ENCODE results near the gene OPA1.

OPA1 gene

GRCh38 chr3:193737191-193737751, 144.3 kb downstream of the OPA1 start:
- no peak for DNase-seq (ENCODE audit: low read depth)

GRCh38 chr3:193742628-193743027, 149.6 kb downstream of the OPA1 start:
- DNase-seq (ENCODE audit: low read depth), result no peak

- no peak for DNase-seq (ENCODE audit: low read depth)
Observed at GRCh38 chr3:193743702-193744047, 150.7 kb downstream of the OPA1 start.

GRCh38 chr3:193744048-193744821, 151.2 kb downstream of the OPA1 start:
- no peak for DNase-seq (ENCODE audit: low read depth)

- DNase-seq (ENCODE audit: low read depth), result no peak
Observed at GRCh38 chr3:193744822-193745684, 152.0 kb downstream of the OPA1 start.

- no peak for DNase-seq (ENCODE audit: low read depth)
Observed at GRCh38 chr3:193746832-193747231, 153.8 kb downstream of the OPA1 start.

All from stimulated activated CD8-positive, alpha-beta memory T cell treated with anti-CD3 and anti-CD28 coated beads, Interleukin-4, amount 100 ng/mL, for 24 hours (primary cell).